ENCODE measurements around the gene LRRC8B.

LRRC8B gene

DNA sequence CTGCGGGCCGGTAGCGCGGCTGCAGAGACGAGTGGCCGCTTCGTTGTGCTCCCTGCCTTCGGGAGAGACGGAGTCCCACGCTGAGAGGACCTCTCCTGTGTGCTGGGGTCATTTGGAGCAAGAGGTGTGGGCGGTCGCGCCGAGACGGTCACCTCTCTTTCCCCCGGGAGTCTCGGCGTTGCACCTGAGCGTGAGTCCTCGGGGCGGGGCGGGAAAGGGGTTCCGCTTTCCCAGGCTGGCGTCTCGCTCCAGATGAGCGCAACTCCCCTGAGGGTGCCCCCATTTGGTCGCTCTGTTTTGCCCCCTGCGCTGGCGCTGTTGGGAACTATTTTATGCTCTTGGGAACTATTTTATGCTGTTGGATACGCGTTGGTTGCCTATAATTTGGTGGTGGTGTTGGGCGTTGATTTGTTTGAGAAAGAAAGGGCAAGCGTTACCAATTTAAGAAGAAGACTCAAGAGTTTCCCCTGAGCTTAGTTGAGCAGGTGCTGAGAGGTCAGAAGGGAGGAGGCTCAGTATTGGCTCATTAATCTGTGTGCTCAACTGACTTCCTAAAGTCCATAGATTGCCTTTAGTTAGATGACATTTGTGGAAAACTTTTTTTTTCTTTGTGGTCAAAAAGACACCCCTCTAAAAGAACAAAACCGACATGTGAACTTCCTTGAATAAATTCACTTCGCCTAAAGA lies 683 bp downstream of the LRRC8B start:
- H3K4me3 ChIP-seq (ENCODE audit: low read depth, low read length), result peak overlapping the region; percentile 93
- peak overlapping the region; percentile 67 for H3K27ac ChIP-seq (ENCODE audit: low read depth, low read length)
- H3K36me3 ChIP-seq (ENCODE audit: control insufficient read depth, insufficient read depth, low read length), result 0 out of 2 replicates have a peak, but pooled peaks cover 2% of the 10 kb centered on the region
- H3K27me3 ChIP-seq (ENCODE audit: control insufficient read depth, insufficient read depth, low read length), result no peaks in the 10 kb centered on the region
- no peaks in the 10 kb centered on the region for H3K9me3 ChIP-seq (ENCODE audit: control insufficient read depth, insufficient read depth, low read depth, low read length)
- H3K4me1 ChIP-seq (ENCODE audit: control insufficient read depth, insufficient read depth, low read length), result peaks cover 28% of the 10 kb centered on the region
- H3K9ac ChIP-seq (ENCODE audit: low read length), result peak overlapping the region; percentile 94

DNA sequence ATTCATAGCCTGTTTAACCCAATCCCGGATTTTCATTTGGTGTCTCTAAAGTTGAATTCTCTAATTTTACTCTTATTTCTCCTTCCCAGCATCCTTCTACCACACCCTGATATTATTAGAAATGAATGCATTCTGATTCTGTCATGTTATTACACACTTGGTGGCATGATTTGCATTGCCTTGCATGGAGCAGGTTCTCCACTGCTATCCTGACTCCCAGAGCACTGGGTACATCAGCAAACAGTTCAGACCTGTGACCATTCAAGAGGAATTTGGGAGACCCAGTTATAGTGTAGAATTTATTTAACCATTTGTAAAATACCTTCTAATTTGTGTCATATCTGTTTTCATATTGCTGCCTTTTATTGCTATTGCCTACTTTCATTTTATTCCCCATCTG lies 2.6 kb downstream of the LRRC8B start:
- no peaks in the 10 kb centered on the region for H3K27me3 ChIP-seq (ENCODE audit: control insufficient read depth, insufficient read depth, low read length)
- H3K4me3 ChIP-seq (ENCODE audit: low read depth, low read length), result no peak overlapping the region
- 0 out of 2 replicates have a peak, but pooled peaks cover 2% of the 10 kb centered on the region for H3K36me3 ChIP-seq (ENCODE audit: control insufficient read depth, insufficient read depth, low read length)
- no peak overlapping the region for H3K9ac ChIP-seq (ENCODE audit: low read length)
- H3K9me3 ChIP-seq (ENCODE audit: control insufficient read depth, insufficient read depth, low read depth, low read length), result no peaks in the 10 kb centered on the region
- peaks cover 44% of the 10 kb centered on the region for H3K4me1 ChIP-seq (ENCODE audit: control insufficient read depth, insufficient read depth, low read length)
- no peak overlapping the region for H3K27ac ChIP-seq (ENCODE audit: low read depth, low read length)

DNA sequence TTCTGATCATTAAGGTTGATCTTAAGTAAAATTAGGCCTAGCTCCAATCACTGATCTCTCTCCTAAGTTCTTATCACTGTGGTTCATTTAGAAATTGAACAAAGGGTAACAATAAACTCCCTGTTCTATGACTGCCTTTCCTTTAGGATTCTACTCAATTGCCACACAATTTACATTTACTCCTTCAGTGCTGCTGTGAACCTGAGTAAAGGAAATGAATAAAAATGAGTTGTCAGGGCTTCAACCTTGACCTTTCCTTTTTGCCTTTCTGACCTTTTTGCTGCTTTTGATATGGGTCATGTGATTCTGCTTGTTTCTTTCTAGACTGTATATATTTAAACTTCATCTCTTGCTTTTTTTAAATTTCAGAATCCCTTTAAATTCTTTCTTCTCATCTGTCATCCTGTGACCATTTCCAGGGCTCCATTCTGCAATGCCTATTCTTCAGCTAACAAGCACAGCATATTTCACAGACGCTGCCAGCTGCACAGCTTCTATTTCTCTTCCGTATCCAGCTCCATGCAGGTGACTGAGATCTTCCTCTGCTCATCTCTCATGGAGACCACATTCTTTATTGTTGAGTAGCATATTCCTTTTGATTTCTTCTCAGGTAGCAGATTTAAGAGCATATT lies 3.2 kb downstream of the LRRC8B start:
- Histone ChIP-seq H3K9ac (ENCODE audit: low read length) (no peak overlapping the region), H3K36me3 (ENCODE audit: control insufficient read depth, insufficient read depth, low read length) (0 out of 2 replicates have a peak, but pooled peaks cover 2% of the 10 kb centered on the region), H3K4me1 (ENCODE audit: control insufficient read depth, insufficient read depth, low read length) (peaks cover 44% of the 10 kb centered on the region), H3K27me3 (ENCODE audit: control insufficient read depth, insufficient read depth, low read length) (no peaks in the 10 kb centered on the region), H3K27ac (ENCODE audit: low read depth, low read length) (no peak overlapping the region), H3K4me3 (ENCODE audit: low read depth, low read length) (no peak overlapping the region), H3K9me3 (ENCODE audit: control insufficient read depth, insufficient read depth, low read depth, low read length) (no peaks in the 10 kb centered on the region)

DNA sequence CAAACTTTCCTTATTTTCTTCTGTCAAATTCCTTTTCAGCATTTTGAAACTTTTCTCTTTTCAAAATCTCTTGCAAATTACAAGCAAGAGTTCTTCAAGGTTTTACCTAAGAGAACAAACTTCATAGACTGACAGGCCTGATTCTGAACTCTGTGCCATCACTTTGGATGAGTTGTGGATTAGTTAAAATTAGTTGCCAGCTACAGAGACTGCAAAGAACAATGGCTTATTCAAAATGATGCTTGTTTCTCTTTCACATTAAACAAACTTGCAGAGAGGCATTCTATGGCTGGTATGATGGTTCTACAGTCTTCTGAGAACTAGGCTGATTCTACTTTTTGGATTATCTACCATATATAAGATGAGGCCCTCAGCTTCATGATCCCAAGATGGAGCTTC lies 3.8 kb downstream of the LRRC8B start:
- Histone ChIP-seq H3K27me3 (ENCODE audit: control insufficient read depth, insufficient read depth, low read length) (no peaks in the 10 kb centered on the region), H3K4me1 (ENCODE audit: control insufficient read depth, insufficient read depth, low read length) (peaks cover 44% of the 10 kb centered on the region)

DNA sequence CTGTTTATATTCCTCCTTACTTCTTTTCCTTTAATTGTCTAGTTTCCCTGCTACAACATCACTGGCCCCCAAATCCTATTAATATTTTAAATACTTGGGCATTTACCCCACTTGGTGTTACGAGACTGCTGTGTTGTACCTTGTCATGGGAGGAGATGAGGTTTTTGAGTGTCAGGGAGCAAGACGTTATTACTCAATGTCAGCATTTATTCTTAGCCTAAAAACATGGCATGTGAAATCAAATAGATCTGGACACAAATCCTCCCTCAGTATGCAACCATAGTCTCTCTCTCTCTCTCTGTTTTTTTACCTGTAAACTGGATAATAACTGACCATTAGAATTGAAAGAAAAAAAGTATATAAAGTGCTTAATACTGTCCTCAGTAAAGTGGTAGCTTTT lies 4.6 kb downstream of the LRRC8B start:
- H3K27me3 ChIP-seq (ENCODE audit: control insufficient read depth, insufficient read depth, low read length), result no peaks in the 10 kb centered on the region
- 0 out of 2 replicates have a peak, but pooled peaks cover 2% of the 10 kb centered on the region for H3K36me3 ChIP-seq (ENCODE audit: control insufficient read depth, insufficient read depth, low read length)
- no peak overlapping the region for H3K27ac ChIP-seq (ENCODE audit: low read depth, low read length)
- H3K4me3 ChIP-seq (ENCODE audit: low read depth, low read length), result no peak overlapping the region
- H3K9me3 ChIP-seq (ENCODE audit: control insufficient read depth, insufficient read depth, low read depth, low read length), result no peaks in the 10 kb centered on the region
- peaks cover 36% of the 10 kb centered on the region for H3K4me1 ChIP-seq (ENCODE audit: control insufficient read depth, insufficient read depth, low read length)
- H3K9ac ChIP-seq (ENCODE audit: low read length), result no peak overlapping the region

More for the DNA sequence above, 3.8 kb downstream of the LRRC8B start:
- Histone ChIP-seq H3K9ac (ENCODE audit: low read length) (no peak overlapping the region), H3K27ac (ENCODE audit: low read depth, low read length) (no peak overlapping the region), H3K4me3 (ENCODE audit: low read depth, low read length) (no peak overlapping the region), H3K36me3 (ENCODE audit: control insufficient read depth, insufficient read depth, low read length) (0 out of 2 replicates have a peak, but pooled peaks cover 2% of the 10 kb centered on the region), H3K9me3 (ENCODE audit: control insufficient read depth, insufficient read depth, low read depth, low read length) (no peaks in the 10 kb centered on the region)

DNA sequence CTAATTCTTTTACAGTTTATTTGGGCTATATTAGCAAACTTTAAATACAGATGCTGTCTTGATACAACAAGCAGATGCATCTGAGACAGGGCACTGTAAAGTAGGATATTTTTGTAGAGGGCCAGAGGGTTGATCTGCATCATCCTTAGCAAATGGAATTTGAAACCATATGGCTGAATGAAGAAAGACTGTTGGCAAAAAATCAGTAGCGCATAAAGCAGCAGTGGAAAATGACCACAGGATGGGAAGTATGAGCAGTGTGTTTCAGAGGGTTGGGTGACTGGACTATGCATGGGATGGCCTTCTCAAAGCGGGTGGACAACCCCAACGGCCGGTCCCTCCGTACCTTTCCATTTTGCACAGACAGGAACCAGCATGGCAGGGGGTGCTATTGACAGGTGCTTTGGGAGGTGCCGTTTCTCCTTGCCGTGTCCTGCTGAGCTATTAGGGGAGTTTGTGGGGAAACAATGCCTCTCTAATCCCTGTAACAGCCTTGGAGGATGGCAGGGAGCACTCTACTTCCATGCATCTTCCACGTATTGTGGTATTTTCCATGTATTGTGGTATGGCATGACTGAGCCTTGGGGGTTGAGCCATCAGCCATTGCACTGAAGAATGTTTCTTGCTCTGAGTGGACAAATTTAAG lies 5.9 kb downstream of the LRRC8B start:
- Histone ChIP-seq H3K27ac (ENCODE audit: low read depth, low read length) (no peak overlapping the region), H3K9me3 (ENCODE audit: control insufficient read depth, insufficient read depth, low read depth, low read length) (no peaks in the 10 kb centered on the region), H3K4me3 (ENCODE audit: low read depth, low read length) (no peak overlapping the region; the same call in 1 of the 2 replicates), H3K27me3 (ENCODE audit: control insufficient read depth, insufficient read depth, low read length) (no peaks in the 10 kb centered on the region), H3K9ac (ENCODE audit: low read length) (no peak overlapping the region), H3K4me1 (ENCODE audit: control insufficient read depth, insufficient read depth, low read length) (peaks cover 34% of the 10 kb centered on the region), H3K36me3 (ENCODE audit: control insufficient read depth, insufficient read depth, low read length) (0 out of 2 replicates have a peak, but pooled peaks cover 2% of the 10 kb centered on the region)

DNA sequence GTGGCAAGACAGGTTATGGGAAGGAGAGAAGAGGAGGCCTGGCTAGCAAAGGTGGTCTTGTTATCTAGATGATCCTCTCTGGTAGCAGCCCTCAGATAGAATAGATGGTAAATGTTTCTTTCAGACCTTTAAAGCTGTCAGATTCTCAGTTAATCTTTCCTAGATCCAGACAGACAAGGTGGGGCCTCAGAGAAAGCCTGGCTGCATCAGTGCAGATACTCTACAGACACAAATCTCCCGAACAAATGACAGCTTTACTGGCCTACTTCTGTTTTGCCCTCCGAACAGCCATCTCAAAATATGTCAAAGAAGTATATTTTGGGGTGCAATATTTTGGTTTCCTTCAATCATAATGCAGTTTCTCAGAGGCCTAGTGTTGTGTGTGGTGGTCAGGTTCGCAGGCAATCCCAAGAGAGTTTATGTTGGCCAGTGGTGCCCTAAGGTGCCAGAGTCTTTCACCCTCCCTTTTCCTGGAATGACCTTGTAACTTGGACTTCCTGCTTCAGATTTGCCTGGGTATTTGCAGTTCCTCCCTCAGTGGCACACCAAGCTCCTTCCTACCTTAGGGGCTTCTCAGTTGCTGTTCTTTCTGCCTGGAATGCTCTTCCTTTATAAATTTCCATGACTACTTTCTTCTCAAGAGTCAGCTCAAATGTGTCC lies 7.0 kb downstream of the LRRC8B start:
- Histone ChIP-seq H3K36me3 (ENCODE audit: control insufficient read depth, insufficient read depth, low read length) (0 out of 2 replicates have a peak, but pooled peaks cover 2% of the 10 kb centered on the region), H3K27ac (ENCODE audit: low read depth, low read length) (no peak overlapping the region), H3K27me3 (ENCODE audit: control insufficient read depth, insufficient read depth, low read length) (no peaks in the 10 kb centered on the region)

DNA sequence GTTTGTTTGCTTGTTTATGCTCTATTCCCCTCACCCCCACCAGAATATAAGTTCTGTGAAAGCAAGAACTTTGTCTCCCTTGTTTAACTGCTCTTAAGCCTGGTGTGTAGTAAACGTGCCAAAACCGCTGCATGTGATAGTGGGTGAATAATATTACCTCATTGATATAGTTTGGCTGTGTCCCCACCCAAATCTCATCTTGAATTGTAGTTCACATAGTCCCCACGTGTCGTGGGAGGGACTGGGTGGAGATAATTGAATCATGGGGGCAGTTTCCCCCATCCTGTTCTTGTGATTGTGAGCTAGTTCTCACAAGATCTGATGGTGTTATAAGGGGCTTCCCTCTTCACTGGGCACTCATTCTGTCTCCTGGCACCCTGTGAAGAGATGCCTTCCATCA lies 7.6 kb downstream of the LRRC8B start:
- H3K27me3 ChIP-seq (ENCODE audit: control insufficient read depth, insufficient read depth, low read length), result no peaks in the 10 kb centered on the region
- H3K36me3 ChIP-seq (ENCODE audit: control insufficient read depth, insufficient read depth, low read length), result 0 out of 2 replicates have a peak, but pooled peaks cover 2% of the 10 kb centered on the region
- H3K9me3 ChIP-seq (ENCODE audit: control insufficient read depth, insufficient read depth, low read depth, low read length), result no peaks in the 10 kb centered on the region
- peaks cover 28% of the 10 kb centered on the region for H3K4me1 ChIP-seq (ENCODE audit: control insufficient read depth, insufficient read depth, low read length)
- H3K9ac ChIP-seq (ENCODE audit: low read length), result no peak overlapping the region
- no peak overlapping the region for H3K4me3 ChIP-seq (ENCODE audit: low read depth, low read length)
- H3K27ac ChIP-seq (ENCODE audit: low read depth, low read length), result no peak overlapping the region

More for the DNA sequence above, 7.0 kb downstream of the LRRC8B start:
- H3K9ac ChIP-seq (ENCODE audit: low read length), result no peak overlapping the region
- H3K4me3 ChIP-seq (ENCODE audit: low read depth, low read length), result no peak overlapping the region
- H3K4me1 ChIP-seq (ENCODE audit: control insufficient read depth, insufficient read depth, low read length), result peaks cover 29% of the 10 kb centered on the region
- no peaks in the 10 kb centered on the region for H3K9me3 ChIP-seq (ENCODE audit: control insufficient read depth, insufficient read depth, low read depth, low read length)

DNA sequence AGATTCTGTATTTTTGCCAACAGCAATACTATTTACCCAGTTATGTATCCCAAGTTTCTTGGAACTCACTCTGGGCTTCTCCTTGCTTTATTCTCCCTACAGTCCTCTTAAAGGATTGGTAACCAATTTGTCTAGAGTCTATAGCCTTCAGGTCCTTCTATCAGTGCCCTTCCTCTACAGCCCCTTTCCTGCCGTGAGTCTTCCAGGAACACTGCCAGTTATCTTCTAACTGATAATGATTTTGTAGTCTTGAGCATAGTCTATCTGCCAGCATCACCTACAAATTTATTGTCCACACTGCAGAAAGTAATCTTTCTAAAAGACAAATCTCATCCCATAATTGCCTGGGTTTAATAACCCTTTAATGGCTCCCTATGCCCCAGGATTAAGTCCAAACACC lies 8.2 kb downstream of the LRRC8B start:
- H3K9me3 ChIP-seq (ENCODE audit: control insufficient read depth, insufficient read depth, low read depth, low read length), result no peaks in the 10 kb centered on the region
- 0 out of 2 replicates have a peak, but pooled peaks cover 2% of the 10 kb centered on the region for H3K36me3 ChIP-seq (ENCODE audit: control insufficient read depth, insufficient read depth, low read length)
- H3K27ac ChIP-seq (ENCODE audit: low read depth, low read length), result no peak overlapping the region
- H3K4me1 ChIP-seq (ENCODE audit: control insufficient read depth, insufficient read depth, low read length), result peaks cover 21% of the 10 kb centered on the region; the same call in 1 of the 2 replicates
- H3K4me3 ChIP-seq (ENCODE audit: low read depth, low read length), result no peak overlapping the region
- no peak overlapping the region for H3K9ac ChIP-seq (ENCODE audit: low read length)
- H3K27me3 ChIP-seq (ENCODE audit: control insufficient read depth, insufficient read depth, low read length), result no peaks in the 10 kb centered on the region

DNA sequence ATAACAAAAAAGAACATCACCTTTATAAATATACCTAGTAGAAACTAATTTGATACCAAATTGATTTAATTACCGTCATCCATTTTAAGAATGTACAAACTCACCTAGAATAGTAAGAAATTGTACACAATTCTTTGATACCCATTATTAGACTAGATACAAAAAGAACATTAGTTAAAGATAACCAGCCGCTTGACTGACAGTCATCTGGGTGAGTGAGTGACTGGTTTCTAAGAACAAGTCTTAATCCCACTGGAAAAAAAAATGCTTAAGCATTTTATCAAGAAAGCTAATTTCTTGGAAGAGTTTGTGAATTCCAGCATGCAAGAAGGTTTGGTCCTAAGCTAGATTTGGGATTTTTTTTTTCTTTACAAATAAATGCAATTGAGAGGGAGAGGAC lies 10.9 kb downstream of the LRRC8B start:
- Histone ChIP-seq H3K9me3 (ENCODE audit: control insufficient read depth, insufficient read depth, low read depth, low read length) (no peaks in the 10 kb centered on the region), H3K27me3 (ENCODE audit: control insufficient read depth, insufficient read depth, low read length) (no peaks in the 10 kb centered on the region), H3K27ac (ENCODE audit: low read depth, low read length) (no peak overlapping the region), H3K4me1 (ENCODE audit: control insufficient read depth, insufficient read depth, low read length) (peaks cover 13% of the 10 kb centered on the region; the same call in 1 of the 2 replicates), H3K4me3 (ENCODE audit: low read depth, low read length) (no peak overlapping the region), H3K9ac (ENCODE audit: low read length) (no peak overlapping the region), H3K36me3 (ENCODE audit: control insufficient read depth, insufficient read depth, low read length) (no peaks in the 10 kb centered on the region)

Measured in HUES6 (cell line).